ENCODE measurements around the gene TAP2.

DNA sequence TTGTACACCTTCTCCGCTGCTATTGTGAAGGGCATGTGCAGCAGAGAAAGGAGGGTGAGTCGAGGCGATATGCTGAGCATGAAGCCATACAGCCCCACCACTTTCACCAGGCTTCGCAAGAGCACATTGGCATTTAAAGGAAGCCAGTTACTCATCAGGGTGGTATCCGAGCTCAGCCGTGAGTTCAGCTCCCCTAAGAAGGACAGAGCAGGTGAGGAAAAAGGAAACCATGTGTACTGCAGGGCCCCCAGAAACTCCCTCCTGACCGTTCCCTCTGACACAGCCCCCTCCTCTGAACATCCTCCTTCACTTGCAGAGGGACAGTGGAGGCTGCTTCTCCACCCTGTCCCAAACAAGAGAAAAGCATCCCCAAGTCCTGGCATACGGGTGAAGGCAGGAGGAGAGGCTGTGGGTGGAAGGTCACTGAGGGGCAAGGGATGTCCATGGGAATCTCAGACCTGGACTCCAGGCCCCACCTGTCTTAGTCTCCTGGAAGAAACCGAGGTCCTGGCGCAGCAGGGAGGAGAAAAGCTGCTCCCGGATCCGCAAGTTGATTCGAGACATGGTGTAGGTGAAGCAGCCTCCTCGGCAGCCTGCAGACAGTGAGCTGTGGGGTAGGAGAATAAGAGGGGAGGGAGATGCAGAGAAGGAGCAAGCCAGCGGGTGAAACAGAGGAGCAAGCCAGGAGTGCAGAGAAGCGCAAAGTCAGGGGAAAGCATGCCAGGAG is 3.2 kb downstream of the TAP2 start:
- no peak for TF ChIP-seq RNF2 (IDR thresholded peaks at IDR 0.05; ENCODE audit: borderline replicate concordance, low read depth)
- TF ChIP-seq, protein P1, sequence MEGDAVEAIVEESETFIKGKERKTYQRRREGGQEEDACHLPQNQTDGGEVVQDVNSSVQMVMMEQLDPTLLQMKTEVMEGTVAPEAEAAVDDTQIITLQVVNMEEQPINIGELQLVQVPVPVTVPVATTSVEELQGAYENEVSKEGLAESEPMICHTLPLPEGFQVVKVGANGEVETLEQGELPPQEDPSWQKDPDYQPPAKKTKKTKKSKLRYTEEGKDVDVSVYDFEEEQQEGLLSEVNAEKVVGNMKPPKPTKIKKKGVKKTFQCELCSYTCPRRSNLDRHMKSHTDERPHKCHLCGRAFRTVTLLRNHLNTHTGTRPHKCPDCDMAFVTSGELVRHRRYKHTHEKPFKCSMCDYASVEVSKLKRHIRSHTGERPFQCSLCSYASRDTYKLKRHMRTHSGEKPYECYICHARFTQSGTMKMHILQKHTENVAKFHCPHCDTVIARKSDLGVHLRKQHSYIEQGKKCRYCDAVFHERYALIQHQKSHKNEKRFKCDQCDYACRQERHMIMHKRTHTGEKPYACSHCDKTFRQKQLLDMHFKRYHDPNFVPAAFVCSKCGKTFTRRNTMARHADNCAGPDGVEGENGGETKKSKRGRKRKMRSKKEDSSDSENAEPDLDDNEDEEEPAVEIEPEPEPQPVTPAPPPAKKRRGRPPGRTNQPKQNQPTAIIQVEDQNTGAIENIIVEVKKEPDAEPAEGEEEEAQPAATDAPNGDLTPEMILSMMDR (IDR thresholded peaks at IDR 0.05), result no peak
- no peak for TF ChIP-seq FOSL2 (IDR thresholded peaks at IDR 0.05)
- TF ChIP-seq FOSL2 (CRISPR knock-in tag; IDR thresholded peaks at IDR 0.05), result no peak
- TF ChIP-seq RAD21 (conservative IDR thresholded peaks at IDR 0.05 in 1 of 2, IDR thresholded peaks at IDR 0.05 in 1 of 2), result no peak
- no peak for TF ChIP-seq CHD2 (IDR thresholded peaks at IDR 0.05; ENCODE audit: low read length, partially characterized antibody)
- TF ChIP-seq POLR2A (IDR thresholded peaks at IDR 0.05; ENCODE audit: low read length), result no peak
- no peak for TF ChIP-seq JUN (IDR thresholded peaks at IDR 0.05)
- no peak for TF ChIP-seq NPAS2 (CRISPR knock-in tag; IDR thresholded peaks at IDR 0.05; ENCODE audit: borderline replicate concordance)
- no peak for TF ChIP-seq ZC3H11A (IDR thresholded peaks at IDR 0.05)
- no peak for TF ChIP-seq ESRRA (IDR thresholded peaks at IDR 0.05; ENCODE audit: borderline replicate concordance, low read length)
- no peak for TF ChIP-seq MAX (IDR thresholded peaks at IDR 0.05)
- no peak for TF ChIP-seq JUNB (IDR thresholded peaks at IDR 0.05)
